Uterus (tissue), 2 donors: ENCODE data around the gene KANSL1.

Experiments
- CTCF ChIP-seq, 4 experiments: fragments of 200-600 bp in 2 of 4; fragments of 450-650 bp in 2 of 4; sonication (generic) in 2 of 4; IDR thresholded peaks; one replicate each; pipeline ENCODE4 v1.5.1; 2016 to 2019; ENCODE audit warnings: antibody characterized with exemption in 4 of 4, mild to moderate bottlenecking in 2 of 4, moderate library complexity in 1 of 4
- POLR2A ChIP-seq, 2 donors: fragments of 450-650 bp; IDR thresholded peaks; one replicate each; pipeline ENCODE4 v1.6.1; 2016; ENCODE audit warnings: antibody characterized with exemption in 2 of 2, mild to moderate bottlenecking in 1 of 2, moderate library complexity in 1 of 2

GRCh38 chr17:46128453-46128852 lies 64.8 kb downstream of the KANSL1 start:
- TF ChIP-seq CTCF (IDR thresholded peaks at IDR 0.05) (no peak), POLR2A (IDR thresholded peaks at IDR 0.05) (no peak)
